T-helper 1 cell treated with Interleukin-12 subunit alpha and Interleukin-12 subunit beta and Interleukin-4 antibody, amounts not matched to agents 30 μg/mL and 1 μg/mL, for 36 hours (primary cell): ENCODE data around the gene SYCP2L.

Experiments
- H3K27ac Mint-ChIP-seq: one replicate; pipeline ENCODE4 v1.8.0; 2021; ENCODE audit warnings: mild to moderate bottlenecking, mixed read lengths
- H3K27me3 Mint-ChIP-seq: one replicate; pipeline ENCODE4 v1.8.0; 2021; ENCODE audit warnings: low read depth, mixed read lengths
- H3K36me3 Mint-ChIP-seq: one replicate; pipeline ENCODE4 v1.8.0; 2021; ENCODE audit warnings: low read depth, mixed read lengths
- H3K4me1 Mint-ChIP-seq: one replicate; pipeline ENCODE4 v1.8.0; 2021; ENCODE audit warnings: low read depth, mixed read lengths
- H3K4me3 Mint-ChIP-seq: one replicate; pipeline ENCODE4 v1.8.0; 2021; ENCODE audit warnings: mild to moderate bottlenecking, moderate library complexity, mixed read lengths
- H3K9me3 Mint-ChIP-seq: one replicate; pipeline ENCODE4 v1.8.0; 2021; ENCODE audit warnings: mixed read lengths

Gene SYCP2L

DNA sequence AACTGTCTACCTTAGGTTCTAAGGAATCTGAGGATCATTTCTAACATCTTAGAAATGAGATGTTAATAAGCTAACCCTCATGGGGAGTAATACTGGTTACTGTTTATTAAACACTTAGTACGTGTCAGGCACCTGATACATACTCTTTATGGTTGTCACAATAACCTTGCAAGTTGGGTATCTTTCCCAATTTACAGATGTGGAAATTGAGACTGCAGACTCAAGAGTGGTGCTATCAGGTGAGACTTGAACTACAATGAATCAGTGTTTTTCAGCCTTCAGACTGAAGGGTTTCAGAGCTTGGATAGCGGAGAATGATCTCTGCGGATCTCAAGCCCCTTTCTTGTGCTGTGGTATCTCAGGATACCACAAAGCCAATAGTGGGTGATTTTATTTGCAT is 130.2 kb downstream of the SYCP2L start:
- Mint-ChIP-seq H3K27me3 (peaks cover 22% of the 10 kb centered on the region), H3K9me3 (no peaks in the 10 kb centered on the region), H3K36me3 (no peaks in the 10 kb centered on the region), H3K4me3 (no peak overlapping the region), H3K27ac (no peak overlapping the region), H3K4me1 (no peaks in the 10 kb centered on the region)

DNA sequence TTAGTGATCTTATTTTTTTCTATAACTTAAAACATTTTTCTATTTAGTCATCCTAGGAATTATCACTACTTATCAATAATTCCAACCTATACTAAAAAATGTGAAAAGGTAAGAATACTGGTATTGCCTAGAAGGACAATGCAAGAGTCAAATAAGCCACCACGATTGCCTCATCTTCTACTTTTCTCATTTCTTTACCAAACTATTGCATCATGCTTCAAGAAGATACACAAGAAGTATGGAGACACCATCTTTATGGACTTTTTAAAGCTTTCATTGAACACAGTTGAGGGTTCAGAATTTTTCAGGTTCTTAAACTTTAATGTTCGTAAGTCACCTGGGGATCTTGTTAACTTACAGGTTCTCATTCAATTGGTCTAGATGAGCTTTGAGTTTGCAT is 131.4 kb downstream of the SYCP2L start:
- H3K4me1 Mint-ChIP-seq: no peaks in the 10 kb centered on the region

DNA sequence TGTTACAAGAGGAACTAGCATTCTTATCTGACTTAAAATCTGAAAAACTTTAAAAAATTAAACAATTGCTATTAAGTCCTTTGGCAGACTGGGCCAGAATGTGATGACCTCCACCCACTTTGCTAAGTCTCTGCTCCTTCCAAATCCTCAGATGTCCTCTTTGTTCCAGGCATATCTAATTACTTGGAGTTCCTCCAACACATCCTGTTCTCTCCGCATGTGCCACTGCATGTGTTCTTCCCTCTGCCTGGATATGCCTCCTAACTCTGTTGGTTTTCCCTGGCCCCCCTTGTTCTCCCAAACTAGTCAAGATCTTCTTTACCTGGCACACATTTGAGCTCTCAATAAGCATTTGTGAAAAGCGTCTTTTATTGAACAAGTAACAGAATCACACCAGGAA is 134.2 kb downstream of the SYCP2L start:
- H3K27ac Mint-ChIP-seq: no peak overlapping the region
- H3K27me3 Mint-ChIP-seq: peaks cover 33% of the 10 kb centered on the region
- no peaks in the 10 kb centered on the region for H3K4me1 Mint-ChIP-seq
- no peak overlapping the region for H3K4me3 Mint-ChIP-seq
- no peaks in the 10 kb centered on the region for H3K9me3 Mint-ChIP-seq
- H3K36me3 Mint-ChIP-seq: no peaks in the 10 kb centered on the region

More for the DNA sequence above, 131.4 kb downstream of the SYCP2L start:
- Mint-ChIP-seq H3K4me3 (no peak overlapping the region), H3K36me3 (no peaks in the 10 kb centered on the region), H3K27me3 (peaks cover 22% of the 10 kb centered on the region), H3K9me3 (no peaks in the 10 kb centered on the region), H3K27ac (no peak overlapping the region)

DNA sequence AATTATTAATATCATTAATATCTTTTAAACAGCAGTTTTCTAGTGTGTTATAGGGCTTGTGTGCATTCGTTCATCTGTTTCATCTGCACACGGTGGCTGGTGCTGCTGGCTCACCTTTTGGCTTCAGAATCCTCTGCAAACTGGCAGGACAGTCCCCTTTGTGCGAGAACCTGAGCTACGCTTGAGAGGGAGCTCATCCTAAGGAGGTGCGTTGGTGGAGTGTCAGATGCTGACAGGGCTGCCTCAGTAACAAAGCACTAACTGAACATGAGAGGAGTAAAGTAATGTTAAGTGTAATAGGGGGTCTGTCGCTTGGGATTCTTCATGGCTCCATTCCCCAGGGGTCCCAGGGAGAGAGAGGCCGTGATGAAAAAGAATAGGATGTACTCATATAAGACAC is 134.9 kb downstream of the SYCP2L start:
- Mint-ChIP-seq H3K4me1 (no peaks in the 10 kb centered on the region), H3K27me3 (peaks cover 35% of the 10 kb centered on the region), H3K9me3 (no peaks in the 10 kb centered on the region), H3K27ac (no peak overlapping the region), H3K4me3 (no peak overlapping the region), H3K36me3 (no peaks in the 10 kb centered on the region)

DNA sequence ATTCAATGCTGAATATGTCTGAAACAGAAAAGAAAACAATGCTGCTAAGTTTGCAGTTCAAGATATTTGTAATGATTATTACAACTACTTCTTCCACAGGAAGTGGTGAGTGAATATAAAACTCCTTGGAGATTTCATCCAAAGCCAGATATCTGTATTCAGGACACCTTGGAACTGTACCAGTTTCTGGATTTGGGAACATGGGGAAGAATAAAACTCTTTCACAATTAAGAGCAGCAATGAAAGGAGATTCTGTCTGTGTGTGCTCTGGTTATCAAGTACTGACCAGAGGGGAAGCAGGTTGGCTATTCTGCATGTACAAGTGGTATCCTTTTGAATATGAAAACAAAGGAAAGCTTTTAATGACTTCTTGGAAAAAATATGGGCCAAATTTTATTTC is 136.2 kb downstream of the SYCP2L start:
- H3K4me3 Mint-ChIP-seq: no peak overlapping the region
- H3K9me3 Mint-ChIP-seq: no peaks in the 10 kb centered on the region
- H3K27ac Mint-ChIP-seq: no peak overlapping the region
- H3K36me3 Mint-ChIP-seq: no peaks in the 10 kb centered on the region
- no peaks in the 10 kb centered on the region for H3K4me1 Mint-ChIP-seq
- H3K27me3 Mint-ChIP-seq: peaks cover 42% of the 10 kb centered on the region
